Esophagus muscularis mucosa (tissue), 3 donors: ENCODE measurements around the gene TBC1D2.

ENCODE experiments used
- POLR2A ChIP-seq: fragments of 450-650 bp; IDR thresholded peaks from one replicate; pipeline ENCODE4 v1.6.1; 2017; ENCODE audit warnings: antibody characterized with exemption, moderate library complexity, mild to moderate bottlenecking, low read depth
- POLR2AphosphoS5 ChIP-seq, 2 donors: sonication (generic); formaldehyde crosslinking; IDR thresholded peaks; one replicate each; pipeline ENCODE4 v1.6.1; 2017; ENCODE audit warnings: antibody characterized with exemption in 2 of 2
- TF ChIP-seq, protein P1 (sequence below), 3 experiments: fragments of 200-600 bp in 2 of 3; fragments of 450-650 bp in 1 of 3; sonication (generic) in 2 of 3; IDR thresholded peaks; one replicate each; pipeline ENCODE4 v1.5.1; 2017 to 2019; ENCODE audit warnings: antibody characterized with exemption in 3 of 3, mild to moderate bottlenecking in 2 of 3, moderate library complexity in 1 of 3

DNA sequence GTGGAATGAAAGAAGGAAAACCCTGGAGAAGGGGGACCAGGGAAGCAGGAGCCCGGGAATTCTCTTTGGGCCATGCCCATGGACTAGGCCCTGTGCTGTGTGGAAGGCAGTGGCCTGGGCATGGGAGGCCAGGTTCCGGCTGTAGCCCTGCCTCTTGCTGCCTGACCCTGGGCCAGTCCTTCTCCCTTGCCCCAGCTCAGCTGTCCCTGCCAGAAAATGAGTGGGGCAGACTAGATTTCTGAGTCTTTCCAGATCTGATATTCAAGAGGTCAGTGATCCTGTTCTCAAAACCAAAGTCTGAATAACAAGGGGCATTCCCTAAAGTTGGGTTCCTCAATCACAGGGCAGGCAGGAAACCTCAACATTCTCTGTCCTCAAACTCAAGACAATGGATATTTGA is 38.2 kb downstream of the TBC1D2 start:
- TF ChIP-seq, protein P1, sequence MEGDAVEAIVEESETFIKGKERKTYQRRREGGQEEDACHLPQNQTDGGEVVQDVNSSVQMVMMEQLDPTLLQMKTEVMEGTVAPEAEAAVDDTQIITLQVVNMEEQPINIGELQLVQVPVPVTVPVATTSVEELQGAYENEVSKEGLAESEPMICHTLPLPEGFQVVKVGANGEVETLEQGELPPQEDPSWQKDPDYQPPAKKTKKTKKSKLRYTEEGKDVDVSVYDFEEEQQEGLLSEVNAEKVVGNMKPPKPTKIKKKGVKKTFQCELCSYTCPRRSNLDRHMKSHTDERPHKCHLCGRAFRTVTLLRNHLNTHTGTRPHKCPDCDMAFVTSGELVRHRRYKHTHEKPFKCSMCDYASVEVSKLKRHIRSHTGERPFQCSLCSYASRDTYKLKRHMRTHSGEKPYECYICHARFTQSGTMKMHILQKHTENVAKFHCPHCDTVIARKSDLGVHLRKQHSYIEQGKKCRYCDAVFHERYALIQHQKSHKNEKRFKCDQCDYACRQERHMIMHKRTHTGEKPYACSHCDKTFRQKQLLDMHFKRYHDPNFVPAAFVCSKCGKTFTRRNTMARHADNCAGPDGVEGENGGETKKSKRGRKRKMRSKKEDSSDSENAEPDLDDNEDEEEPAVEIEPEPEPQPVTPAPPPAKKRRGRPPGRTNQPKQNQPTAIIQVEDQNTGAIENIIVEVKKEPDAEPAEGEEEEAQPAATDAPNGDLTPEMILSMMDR (IDR thresholded peaks at IDR 0.05) = no peak
- TF ChIP-seq POLR2A = no peak
- TF ChIP-seq POLR2AphosphoS5 (IDR thresholded peaks at IDR 0.05) = no peak
